HepG2 (cell line): Measurements from ENCODE around the gene ZNF276. TPM values are rescaled to one million over a fixed set of nuclear protein-coding genes. Genes with fewer than 3 reads are reported as not detected.

Source experiments
- ARNT ChIP-seq: fragments of 450-650 bp; IDR thresholded peaks from 2 replicates; pipeline ENCODE4 v1.6.1; 2017
- BCL6 ChIP-seq: IDR thresholded peaks from 2 replicates; pipeline ENCODE4 v1.6.1; 2016; ENCODE audit warnings: missing genetic modification reagents, missing compliant biosample characterization
- GATAD1 ChIP-seq: IDR thresholded peaks from 2 replicates; pipeline ENCODE4 v1.6.1; 2016; ENCODE audit warnings: missing genetic modification reagents, missing compliant biosample characterization
- HNRNPH1 ChIP-seq: fragments of 200-400 bp; formaldehyde crosslinking; optimal IDR thresholded peaks from 2 replicates; pipeline ENCODE3; 2017; ENCODE audit warnings: mild to moderate bottlenecking, low read depth, low read length
- MBD4 ChIP-seq: IDR thresholded peaks from 2 replicates; pipeline ENCODE4 v1.6.1; 2012; ENCODE audit warnings: low read length, inconsistent platforms, borderline replicate concordance
- MYC ChIP-seq: sonication (generic); formaldehyde crosslinking; IDR thresholded peaks from 2 replicates; pipeline ENCODE4 v1.9.0; 2021; ENCODE audit warnings: missing genetic modification reagents, borderline replicate concordance
- PBX2 ChIP-seq: IDR thresholded peaks from 2 replicates; pipeline ENCODE4 v1.6.1; 2016; ENCODE audit warnings: control low read depth
- POLR2A ChIP-seq, 2 experiments: IDR thresholded peaks; 2 replicates each; pipeline ENCODE4 v1.6.1; 2011; ENCODE audit warnings: low read depth in 2 of 2, low read length in 2 of 2, mild to moderate bottlenecking in 1 of 2, moderate library complexity in 1 of 2; ENCODE audit not compliant: insufficient read depth in 1 of 2
- RARA ChIP-seq: IDR thresholded peaks from 2 replicates; pipeline ENCODE4 v1.6.1; 2016; ENCODE audit warnings: missing genetic modification reagents, missing compliant biosample characterization
- SETDB1 ChIP-seq: sonication (generic); formaldehyde crosslinking; IDR thresholded peaks from 2 replicates; pipeline ENCODE4 v1.5.1; 2020; ENCODE audit warnings: missing genetic modification reagents, mild to moderate bottlenecking, borderline replicate concordance
- ZNF253 ChIP-seq: sonication (generic); formaldehyde crosslinking; IDR thresholded peaks from 2 replicates; pipeline ENCODE4 v1.8.0; 2022; ENCODE audit warnings: mild to moderate bottlenecking, missing genetic modification reagents, borderline replicate concordance
- ZNF274 ChIP-seq: sonication (generic); formaldehyde crosslinking; IDR thresholded peaks from 2 replicates; pipeline ENCODE4 v1.5.1; 2020; ENCODE audit warnings: mild to moderate bottlenecking, missing genetic modification reagents
- ZNF280B ChIP-seq: sonication (generic); formaldehyde crosslinking; IDR thresholded peaks from 2 replicates; pipeline ENCODE4 v1.5.0; 2020; ENCODE audit warnings: missing genetic modification reagents, mild to moderate bottlenecking, borderline replicate concordance
- ZNF552 ChIP-seq: sonication (generic); formaldehyde crosslinking; IDR thresholded peaks from 2 replicates; pipeline ENCODE4 v1.9.0; 2022; ENCODE audit warnings: missing genetic modification reagents, mild to moderate bottlenecking, borderline replicate concordance
- ZNF614 ChIP-seq: IDR thresholded peaks from 2 replicates; pipeline ENCODE4 v1.6.1; 2018; ENCODE audit warnings: missing biosample characterization, missing genetic modification reagents, inconsistent platforms, borderline replicate concordance
- ZNF770 ChIP-seq: sonication (generic); formaldehyde crosslinking; IDR thresholded peaks from 2 replicates; pipeline ENCODE4 v1.5.0; 2020; ENCODE audit warnings: mild to moderate bottlenecking, missing genetic modification reagents
- polyA plus RNA-seq, 8 experiments: library from polyadenylated mRNA; depleted of rRNA in 3 of 8; stranded (reverse) in 7 of 8; unstranded in 1 of 8; fragments of >200 nt; fragmentation: Illumina TruSeq in 4 of 8; extraction: Trizol in 4 of 8; gene quantifications; 2 replicates each; pipeline versions ENCODE4 v1.2.1 to v1.2.3, GENCODE V29; 2011 to 2016; ENCODE audit warnings: low read depth in 4 of 8, missing spikeins in 1 of 8, mixed read lengths in 1 of 8; ENCODE audit not compliant: insufficient read depth in 1 of 8
- total RNA-seq, 5 experiments: library from RNA; depleted of rRNA; stranded (reverse); fragments of >200 nt; fragmentation: Illumina TruSeq; extraction: Trizol; gene quantifications; 2 replicates each; pipeline ENCODE4 v1.2.3, GENCODE V29; 2016; ENCODE audit warnings: low read depth in 1 of 5
- TF ChIP-seq, protein P1 (sequence below): sonication (generic); formaldehyde crosslinking; IDR thresholded peaks from 2 replicates; pipeline ENCODE4 v1.4.0; 2020; ENCODE audit warnings: missing genetic modification reagents
- TF ChIP-seq, protein P2 (sequence below): sonication (generic); formaldehyde crosslinking; IDR thresholded peaks from 2 replicates; pipeline ENCODE4 v1.9.0; 2021; ENCODE audit warnings: missing genetic modification reagents, borderline replicate concordance
- TF ChIP-seq, protein P3 (sequence below): sonication (generic); formaldehyde crosslinking; IDR thresholded peaks from 2 replicates; pipeline ENCODE4 v1.4.0; 2020; ENCODE audit warnings: missing genetic modification reagents, borderline replicate concordance

Gene ZNF276
- total and polyA plus RNA-seq, 2 of the 13 experiments (the other 11 are each of a cell fraction or from before 2014, with no cell fraction given), result 17.7 to 18.0 TPM

DNA sequence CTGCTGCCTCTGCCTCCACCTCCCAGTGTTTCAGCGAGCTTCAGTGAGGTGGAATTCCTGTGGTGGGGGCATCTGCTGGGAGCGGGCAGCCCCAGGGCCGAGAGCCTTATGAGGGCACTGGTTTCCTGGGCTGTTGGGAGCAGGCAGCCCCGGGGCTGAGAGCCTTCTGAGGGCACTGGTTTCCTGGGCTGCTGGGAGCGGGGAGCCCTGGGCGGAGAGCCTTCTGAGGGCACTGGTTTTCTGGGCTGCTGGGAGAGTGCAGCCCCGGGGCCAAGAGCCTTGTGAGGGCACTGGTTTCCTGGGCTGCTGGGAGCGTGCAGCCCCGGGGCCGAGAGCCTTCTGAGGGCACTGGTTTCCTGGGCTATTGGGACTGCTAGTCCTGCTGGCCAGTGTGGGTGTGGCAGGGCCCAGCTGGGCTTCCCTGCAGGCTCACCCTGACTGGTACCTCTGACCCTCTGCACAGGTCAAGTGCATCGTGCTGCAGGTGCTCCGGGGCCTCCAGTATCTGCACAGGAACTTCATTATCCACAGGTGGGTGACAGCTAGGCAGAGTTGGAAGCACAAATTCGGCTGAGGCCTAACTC is 29.3 kb upstream of the ZNF276 start (continued):
- TF ChIP-seq, protein P1, sequence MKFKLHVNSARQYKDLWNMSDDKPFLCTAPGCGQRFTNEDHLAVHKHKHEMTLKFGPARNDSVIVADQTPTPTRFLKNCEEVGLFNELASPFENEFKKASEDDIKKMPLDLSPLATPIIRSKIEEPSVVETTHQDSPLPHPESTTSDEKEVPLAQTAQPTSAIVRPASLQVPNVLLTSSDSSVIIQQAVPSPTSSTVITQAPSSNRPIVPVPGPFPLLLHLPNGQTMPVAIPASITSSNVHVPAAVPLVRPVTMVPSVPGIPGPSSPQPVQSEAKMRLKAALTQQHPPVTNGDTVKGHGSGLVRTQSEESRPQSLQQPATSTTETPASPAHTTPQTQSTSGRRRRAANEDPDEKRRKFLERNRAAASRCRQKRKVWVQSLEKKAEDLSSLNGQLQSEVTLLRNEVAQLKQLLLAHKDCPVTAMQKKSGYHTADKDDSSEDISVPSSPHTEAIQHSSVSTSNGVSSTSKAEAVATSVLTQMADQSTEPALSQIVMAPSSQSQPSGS (CRISPR knock-in tag), result 0 out of 2 replicates have a peak, but pooled peaks have one; percentile 34
- TF ChIP-seq ZNF274 (CRISPR knock-in tag) (peak; percentile 37; the same call in 1 of the 2 replicates), RARA (CRISPR knock-in tag) (peak; percentile 91), ARNT (no peak), GATAD1 (CRISPR knock-in tag) (no peak), MYC (CRISPR knock-in tag) (0 out of 2 replicates have a peak, but pooled peaks have one; percentile 10), BCL6 (peak; percentile 55), ZNF280B (CRISPR knock-in tag) (0 out of 2 replicates have a peak, but pooled peaks have one; percentile 28), POLR2A (IDR thresholded peaks at IDR 0.05; ENCODE audit: insufficient read depth in 1 of 2, low read depth in 2 of 2, low read length in 2 of 2) (0 out of 4 replicates have a peak, but pooled peaks of 1 of the 2 experiments have one; percentile 15), HNRNPH1 (no peak), ZNF552 (CRISPR knock-in tag) (peak; percentile 57; the same call in 1 of the 2 replicates), SETDB1 (CRISPR knock-in tag) (no peak), MBD4 (no peak), ZNF614 (CRISPR knock-in tag) (peak; percentile 16; the same call in 1 of the 2 replicates), ZNF770 (no peak), PBX2 (CRISPR knock-in tag) (no peak), ZNF253 (CRISPR knock-in tag) (no peak)
- TF ChIP-seq, protein P2, sequence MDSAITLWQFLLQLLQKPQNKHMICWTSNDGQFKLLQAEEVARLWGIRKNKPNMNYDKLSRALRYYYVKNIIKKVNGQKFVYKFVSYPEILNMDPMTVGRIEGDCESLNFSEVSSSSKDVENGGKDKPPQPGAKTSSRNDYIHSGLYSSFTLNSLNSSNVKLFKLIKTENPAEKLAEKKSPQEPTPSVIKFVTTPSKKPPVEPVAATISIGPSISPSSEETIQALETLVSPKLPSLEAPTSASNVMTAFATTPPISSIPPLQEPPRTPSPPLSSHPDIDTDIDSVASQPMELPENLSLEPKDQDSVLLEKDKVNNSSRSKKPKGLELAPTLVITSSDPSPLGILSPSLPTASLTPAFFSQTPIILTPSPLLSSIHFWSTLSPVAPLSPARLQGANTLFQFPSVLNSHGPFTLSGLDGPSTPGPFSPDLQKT, result no peak
- TF ChIP-seq, protein P3, sequence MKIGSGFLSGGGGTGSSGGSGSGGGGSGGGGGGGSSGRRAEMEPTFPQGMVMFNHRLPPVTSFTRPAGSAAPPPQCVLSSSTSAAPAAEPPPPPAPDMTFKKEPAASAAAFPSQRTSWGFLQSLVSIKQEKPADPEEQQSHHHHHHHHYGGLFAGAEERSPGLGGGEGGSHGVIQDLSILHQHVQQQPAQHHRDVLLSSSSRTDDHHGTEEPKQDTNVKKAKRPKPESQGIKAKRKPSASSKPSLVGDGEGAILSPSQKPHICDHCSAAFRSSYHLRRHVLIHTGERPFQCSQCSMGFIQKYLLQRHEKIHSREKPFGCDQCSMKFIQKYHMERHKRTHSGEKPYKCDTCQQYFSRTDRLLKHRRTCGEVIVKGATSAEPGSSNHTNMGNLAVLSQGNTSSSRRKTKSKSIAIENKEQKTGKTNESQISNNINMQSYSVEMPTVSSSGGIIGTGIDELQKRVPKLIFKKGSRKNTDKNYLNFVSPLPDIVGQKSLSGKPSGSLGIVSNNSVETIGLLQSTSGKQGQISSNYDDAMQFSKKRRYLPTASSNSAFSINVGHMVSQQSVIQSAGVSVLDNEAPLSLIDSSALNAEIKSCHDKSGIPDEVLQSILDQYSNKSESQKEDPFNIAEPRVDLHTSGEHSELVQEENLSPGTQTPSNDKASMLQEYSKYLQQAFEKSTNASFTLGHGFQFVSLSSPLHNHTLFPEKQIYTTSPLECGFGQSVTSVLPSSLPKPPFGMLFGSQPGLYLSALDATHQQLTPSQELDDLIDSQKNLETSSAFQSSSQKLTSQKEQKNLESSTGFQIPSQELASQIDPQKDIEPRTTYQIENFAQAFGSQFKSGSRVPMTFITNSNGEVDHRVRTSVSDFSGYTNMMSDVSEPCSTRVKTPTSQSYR, result no peak
